Progenitor cell of endocrine pancreas (in vitro differentiated cells): ENCODE results near the gene IVD. TPM values are rescaled to one million over a fixed set of nuclear protein-coding genes. Genes with fewer than 3 reads are reported as not detected.

Experiments
- DNase-seq: peaks from one replicate; pipeline ENCODE4 v3.0.0; 2021; ENCODE audit warnings: low spot score; ENCODE audit not compliant: unreplicated experiment
- H3K27ac Mint-ChIP-seq: 2 replicates; pipeline ENCODE4 v1.8.0; 2021; ENCODE audit warnings: mild to moderate bottlenecking, moderate library complexity, mixed read lengths
- H3K27me3 Mint-ChIP-seq: 2 replicates; pipeline ENCODE4 v1.8.0; 2021; ENCODE audit warnings: mixed read lengths
- H3K36me3 Mint-ChIP-seq: 2 replicates; pipeline ENCODE4 v1.8.0; 2022; ENCODE audit warnings: mixed read lengths; ENCODE audit not compliant: insufficient read depth
- H3K4me1 Mint-ChIP-seq: 2 replicates; pipeline ENCODE4 v1.8.0; 2021; ENCODE audit warnings: low read depth, mixed read lengths
- H3K4me3 Mint-ChIP-seq: 2 replicates; pipeline ENCODE4 v1.8.0; 2021; ENCODE audit warnings: low read depth, mild to moderate bottlenecking, moderate library complexity, mixed read lengths
- H3K9me3 Mint-ChIP-seq: 2 replicates; pipeline ENCODE4 v1.8.0; 2021; ENCODE audit warnings: low read depth, mixed read lengths
- CTCF ChIP-seq: fragments of 200-600 bp; sonication (generic); IDR thresholded peaks from one replicate; pipeline ENCODE4 v1.5.0; 2021; ENCODE audit warnings: antibody characterized with exemption, mild to moderate bottlenecking; ENCODE audit not compliant: unreplicated experiment
- total RNA-seq: library from RNA; stranded (reverse); gene quantifications from 2 replicates; pipeline ENCODE4 v1.2.1, GENCODE V29; 2021

Gene IVD
- total RNA-seq, 1 donor from 2014 or later = 82.0 TPM

GRCh38 chr15:40409366-40409765 lies 3.8 kb downstream of the IVD start:
- Mint-ChIP-seq H3K36me3 (peaks cover 16% of the 10 kb centered on the region), H3K4me3 (no peak overlapping the region), H3K27ac (no peak overlapping the region), H3K9me3 (no peaks in the 10 kb centered on the region), H3K27me3 (no peaks in the 10 kb centered on the region), H3K4me1 (peaks cover 12% of the 10 kb centered on the region)
- TF ChIP-seq CTCF = no peak
- no peak for DNase-seq

- Mint-ChIP-seq H3K27me3 (no peaks in the 10 kb centered on the region), H3K4me3 (no peak overlapping the region), H3K27ac (no peak overlapping the region), H3K36me3 (peaks cover 16% of the 10 kb centered on the region), H3K9me3 (no peaks in the 10 kb centered on the region), H3K4me1 (peaks cover 7% of the 10 kb centered on the region)
- no peak for DNase-seq
- TF ChIP-seq CTCF = no peak
Observed at GRCh38 chr15:40410476-40410875, 4.9 kb downstream of the IVD start.

GRCh38 chr15:40412095-40412759 lies 6.6 kb downstream of the IVD start:
- no peaks in the 10 kb centered on the region for H3K27me3 Mint-ChIP-seq
- H3K9me3 Mint-ChIP-seq = no peaks in the 10 kb centered on the region
- DNase-seq = no peak
- no peak overlapping the region for H3K4me3 Mint-ChIP-seq
- no peak for TF ChIP-seq CTCF
- no peaks in the 10 kb centered on the region for H3K4me1 Mint-ChIP-seq
- peaks cover 16% of the 10 kb centered on the region for H3K36me3 Mint-ChIP-seq
- H3K27ac Mint-ChIP-seq = peak overlapping the region; percentile 43

GRCh38 chr15:40413036-40413435 lies 7.4 kb downstream of the IVD start:
- Mint-ChIP-seq H3K27me3 (no peaks in the 10 kb centered on the region), H3K36me3 (peaks cover 16% of the 10 kb centered on the region), H3K4me3 (no peak overlapping the region), H3K9me3 (no peaks in the 10 kb centered on the region), H3K27ac (no peak overlapping the region), H3K4me1 (no peaks in the 10 kb centered on the region)
- no peak for TF ChIP-seq CTCF
- no peak for DNase-seq

- DNase-seq = no peak
Observed at GRCh38 chr15:40414816-40415215, 9.2 kb downstream of the IVD start.

More at GRCh38 chr15:40414816-40415215, 9.2 kb downstream of the IVD start:
- no peak overlapping the region for H3K4me3 Mint-ChIP-seq
- no peaks in the 10 kb centered on the region for H3K9me3 Mint-ChIP-seq
- H3K27me3 Mint-ChIP-seq = no peaks in the 10 kb centered on the region
- H3K36me3 Mint-ChIP-seq = peaks cover 16% of the 10 kb centered on the region
- H3K27ac Mint-ChIP-seq = no peak overlapping the region
- TF ChIP-seq CTCF = no peak
- H3K4me1 Mint-ChIP-seq = no peaks in the 10 kb centered on the region
